K562 (cell line): Measurements from ENCODE around the gene ABCF3.

ENCODE experiments used
- BCL6 ChIP-seq: fragments of 250-450 bp; sonication (Bioruptor Pico); IDR thresholded peaks from 2 replicates; pipeline ENCODE4 v1.4.0; 2020
- ESRRA ChIP-seq: fragments of 450-650 bp; IDR thresholded peaks from 2 replicates; pipeline ENCODE4 v1.6.1; 2014; ENCODE audit warnings: low read depth, mild to moderate bottlenecking, moderate library complexity, borderline replicate concordance
- EZH2 ChIP-seq: IDR thresholded peaks from 2 replicates; pipeline ENCODE4 v1.6.1; 2012; ENCODE audit warnings: low read depth, mild to moderate bottlenecking, inconsistent platforms, low read length, borderline replicate concordance
- GTF3C2 ChIP-seq: IDR thresholded peaks from 3 replicates; pipeline ENCODE4 v1.6.1; 2011; ENCODE audit warnings: borderline replicate concordance, mild to moderate bottlenecking, moderate library complexity; ENCODE audit not compliant: insufficient read length; ENCODE audit errors: extremely low read depth
- HNRNPK ChIP-seq: fragments of 200-400 bp; formaldehyde crosslinking; IDR thresholded peaks from one replicate; pipeline ENCODE4 v1.6.1; 2018; ENCODE audit warnings: mild to moderate bottlenecking, low read depth, low read length; ENCODE audit not compliant: poor library complexity, severe bottlenecking
- LARP7 ChIP-seq: fragments of 450-650 bp; IDR thresholded peaks from 2 replicates; pipeline ENCODE4 v1.6.1; 2016
- MAFG ChIP-seq: fragments of 450-650 bp; conservative IDR thresholded peaks from 2 replicates; pipeline ENCODE4 v1.6.1; 2016; ENCODE audit warnings: missing genetic modification characterization, missing compliant biosample characterization
- TAF1 ChIP-seq: IDR thresholded peaks from 2 replicates; pipeline ENCODE4 v1.6.1; 2011; ENCODE audit warnings: mild to moderate bottlenecking, low read length, moderate library complexity; ENCODE audit not compliant: insufficient read depth, control insufficient read depth, severe bottlenecking; ENCODE audit errors: extremely low read depth

- no peak for TF ChIP-seq GTF3C2
- no peak for TF ChIP-seq BCL6 (CRISPR knock-in tag)
- no peak for TF ChIP-seq HNRNPK
- no peak for TF ChIP-seq TAF1
- no peak for TF ChIP-seq MAFG (tag)
- no peak for TF ChIP-seq ESRRA
- no peak for TF ChIP-seq LARP7
- no peak for TF ChIP-seq EZH2
These were observed 55.1 kb downstream of the ABCF3 start for GRCh38 chr3:184241141-184241446.
